HG03108 (cell line): Measurements from ENCODE around the gene GPD1L.
"Not testable (repeated sequence)": the region's sequence is repeated elsewhere in the genome, so short reads cannot be mapped to it uniquely, and the experiment has no call there.

Experiments used
- ATAC-seq: cut with Tn5 transposase; IDR thresholded peaks from one replicate; pipeline ENCODE4 v1.9.1; 2021; ENCODE audit warnings: moderate library complexity; ENCODE audit not compliant: unreplicated experiment

The GPD1L gene

DNA sequence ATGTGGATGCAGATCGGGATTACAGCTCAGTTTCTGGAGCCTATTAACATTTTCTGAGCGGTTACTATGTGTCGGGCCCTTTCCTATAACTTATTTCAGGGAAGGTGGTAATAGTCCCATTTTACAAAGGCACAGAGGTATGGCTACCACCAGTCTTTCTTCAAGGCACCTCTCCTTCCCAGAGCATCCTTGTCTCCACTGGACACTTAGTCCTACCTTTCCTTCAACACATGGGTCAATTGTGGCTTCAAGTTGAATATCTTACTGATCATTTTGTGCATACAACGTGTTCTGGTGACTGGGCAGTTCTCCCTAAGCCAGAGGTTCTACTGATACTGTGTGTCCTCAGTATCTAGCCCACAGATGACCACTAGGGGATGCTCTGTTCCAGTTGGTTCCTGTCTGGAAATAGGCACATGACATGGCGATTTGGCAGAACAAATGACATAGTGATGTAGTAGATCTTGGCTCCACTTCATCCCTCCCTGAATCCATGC, 71.3 kb downstream of the GPD1L start:
- peak; percentile 72 for ATAC-seq

DNA sequence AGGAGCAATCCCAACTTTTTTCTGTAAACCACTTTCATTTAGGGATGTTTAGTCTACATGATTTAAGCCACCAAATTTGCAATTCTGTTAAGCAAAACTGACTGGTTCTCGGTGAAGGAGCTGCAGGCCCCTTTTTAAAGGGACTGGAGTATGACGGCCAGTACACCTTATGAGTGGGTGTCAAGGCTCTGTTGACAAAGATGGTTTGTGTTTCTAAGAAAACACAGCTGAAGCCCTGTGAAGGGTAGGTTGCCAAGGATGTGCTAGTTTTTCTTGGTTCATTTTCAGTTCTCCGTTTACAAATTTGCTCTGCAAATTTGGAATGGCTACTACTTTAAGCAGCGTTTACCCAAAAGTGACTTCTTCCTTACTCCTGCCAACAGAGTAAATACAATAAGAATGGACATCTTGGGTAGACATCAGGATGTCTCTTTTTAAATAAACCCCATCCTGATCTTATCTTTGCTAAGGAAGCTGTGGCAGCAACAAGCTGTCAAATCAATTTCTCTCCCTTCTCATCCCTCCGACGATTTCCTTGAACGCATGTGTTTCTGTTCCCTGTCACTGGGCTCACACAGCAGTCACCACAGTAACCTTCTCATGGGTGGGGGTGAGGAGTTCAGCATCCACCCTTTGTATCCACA, 73.8 kb downstream of the GPD1L start:
- no peak for ATAC-seq

DNA sequence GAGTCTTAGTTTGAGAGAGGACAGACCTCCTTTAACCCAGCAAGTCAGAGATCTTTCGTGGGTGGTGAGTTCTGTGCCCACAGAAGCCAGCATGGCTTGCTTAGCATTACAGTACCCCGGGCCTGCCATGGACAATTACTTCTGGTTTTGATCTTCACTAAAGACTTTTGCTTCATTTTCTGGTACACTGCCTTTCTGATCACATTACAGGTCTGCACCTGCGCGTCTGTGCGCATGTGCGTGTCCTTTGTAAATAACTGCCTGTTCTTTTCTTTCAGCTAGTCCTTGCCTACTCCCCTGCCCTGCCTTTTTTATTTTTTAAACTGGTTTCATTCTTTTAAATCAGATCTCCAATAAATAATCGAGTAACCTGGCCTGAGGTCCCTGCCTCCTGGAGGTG, 74.9 kb downstream of the GPD1L start:
- ATAC-seq, result no peak

DNA sequence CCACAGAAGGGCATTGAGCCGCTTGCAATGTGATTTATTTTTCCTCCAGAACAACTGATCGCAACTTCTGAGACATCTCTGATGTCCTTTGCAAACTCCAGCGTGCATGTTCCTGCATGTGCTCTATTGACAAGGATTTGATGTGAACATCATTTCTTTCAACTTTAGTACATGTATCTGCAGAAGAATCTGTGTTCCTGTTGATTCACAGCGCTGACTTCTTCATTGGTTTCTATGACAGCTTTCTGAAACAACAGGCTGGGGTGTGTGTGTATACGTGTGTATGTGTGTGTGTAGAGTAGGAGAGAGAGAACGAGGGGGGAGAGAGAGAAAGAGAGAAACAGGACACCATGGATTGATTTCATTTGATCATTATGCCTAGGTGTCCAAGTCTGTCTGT, 75.4 kb downstream of the GPD1L start:
- ATAC-seq, result no peak

DNA sequence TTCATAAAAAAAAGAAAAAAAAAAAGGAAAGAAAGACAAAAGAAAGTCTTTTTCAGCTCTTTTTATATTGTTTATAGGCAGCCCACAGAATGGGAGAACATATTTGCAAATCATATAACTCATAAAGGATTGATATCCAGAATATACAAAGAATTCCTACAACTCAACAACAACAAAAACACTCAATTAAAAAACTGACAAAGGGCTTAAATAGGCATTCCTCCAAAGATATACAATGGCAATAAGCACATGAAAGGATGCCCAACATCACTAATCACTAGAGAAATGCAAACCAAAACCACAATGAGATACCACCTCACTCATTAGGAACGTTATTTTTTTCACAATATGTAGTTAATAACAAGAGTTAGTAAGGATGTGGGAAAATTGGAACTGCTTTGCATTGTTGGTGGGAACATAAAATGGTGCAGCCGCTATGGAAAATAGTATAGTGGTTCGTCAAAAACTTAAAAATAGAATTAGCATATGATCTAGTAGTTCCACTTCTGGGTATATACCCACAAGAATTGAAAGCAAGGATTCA, 77.8 kb downstream of the GPD1L start:
- ATAC-seq, result no peak

DNA sequence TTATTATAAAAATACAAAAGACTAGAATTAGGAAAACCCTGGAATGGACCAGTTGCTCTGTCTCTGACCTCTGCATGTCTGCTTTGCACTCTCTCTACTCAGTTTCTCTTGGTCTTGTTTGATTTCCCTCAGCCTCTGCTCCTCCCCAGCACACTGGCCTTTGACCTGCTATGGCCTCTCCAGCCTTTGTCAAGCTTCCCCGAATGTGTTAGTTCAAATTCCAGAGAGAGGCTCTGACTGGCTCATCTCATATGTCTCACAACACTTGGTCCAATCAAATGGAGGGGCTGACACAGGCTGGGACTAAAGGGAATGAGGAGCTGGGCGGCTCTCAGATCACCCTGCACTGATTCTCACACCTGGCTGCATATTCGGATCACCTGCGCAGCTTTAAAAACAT, 79.7 kb downstream of the GPD1L start:
- no peak for ATAC-seq

DNA sequence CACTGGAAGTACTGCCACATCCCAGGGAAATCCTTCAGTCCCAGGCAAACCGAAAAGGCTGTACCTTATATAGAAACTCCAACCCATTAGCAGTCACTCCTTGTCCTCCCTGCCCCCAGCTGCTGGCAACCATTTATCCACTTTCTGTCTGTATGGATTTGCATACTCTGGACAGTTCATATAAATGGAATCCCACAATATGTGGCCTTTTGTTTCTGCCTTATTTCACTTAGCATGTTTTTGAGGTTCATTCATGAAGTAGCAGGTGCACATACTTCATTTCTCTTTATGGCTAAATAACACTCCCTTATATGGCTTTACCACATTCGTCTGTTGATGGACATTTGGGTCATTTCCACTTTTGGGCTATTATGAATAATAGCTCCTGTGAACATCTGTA, 80.5 kb downstream of the GPD1L start:
- ATAC-seq, result no peak

DNA sequence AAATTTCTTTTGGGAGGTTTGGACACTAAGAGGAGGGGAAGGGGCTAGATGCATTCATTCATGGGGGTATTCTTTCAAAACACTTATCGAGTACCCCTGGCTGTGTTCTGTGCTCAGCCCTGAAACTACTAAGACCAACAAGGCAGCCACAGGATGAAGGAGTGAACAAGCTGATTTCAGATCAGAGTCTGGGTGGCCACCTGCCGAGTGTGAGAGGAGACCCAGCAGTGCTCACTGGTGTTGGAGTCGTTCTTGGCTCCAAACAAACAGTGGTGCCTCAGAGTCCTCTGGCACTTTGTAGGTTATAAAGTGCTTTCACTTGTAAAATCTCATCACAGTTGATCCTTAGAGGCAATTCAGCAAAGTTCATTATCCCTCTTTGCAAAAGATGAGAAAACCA, 83.3 kb downstream of the GPD1L start:
- no peak for ATAC-seq

DNA sequence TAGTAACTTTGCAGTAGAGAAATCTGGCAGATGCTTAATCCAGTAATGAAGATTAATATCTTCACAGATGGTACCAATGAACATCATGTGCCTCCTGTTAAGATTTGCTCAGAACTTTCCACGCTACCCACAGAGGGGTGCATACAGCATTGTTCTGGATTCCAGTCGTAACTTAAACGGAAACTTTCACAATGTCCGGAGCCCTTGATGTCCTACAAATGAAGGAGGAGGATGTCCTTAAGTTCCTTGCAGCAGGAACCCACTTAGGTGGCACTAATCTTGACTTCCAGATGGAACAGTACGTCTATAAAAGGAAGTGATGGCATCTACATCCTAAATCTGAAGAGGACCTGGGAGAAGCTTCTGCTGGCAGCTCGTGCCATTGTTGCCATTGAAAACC, 84.1 kb downstream of the GPD1L start:
- ATAC-seq, result not testable (repeated sequence)

DNA sequence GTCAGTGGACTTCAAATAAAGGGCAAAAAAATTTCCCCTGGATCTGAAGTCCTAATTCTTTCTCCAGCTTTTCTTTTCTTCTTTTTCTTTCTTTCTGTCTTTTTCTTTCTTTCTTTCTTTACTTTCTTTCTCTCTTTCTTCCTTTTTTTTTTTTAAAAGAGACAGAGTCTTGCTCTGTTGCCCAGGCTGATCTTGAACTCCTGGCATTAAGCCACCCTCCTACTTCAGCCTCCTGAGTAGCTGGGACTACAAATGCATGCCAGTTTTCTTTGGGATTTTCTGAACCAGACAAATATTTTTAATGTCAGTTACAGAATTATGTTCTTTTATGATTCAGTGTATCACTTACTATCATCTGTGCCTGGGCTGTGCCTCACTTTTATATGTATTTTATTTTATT, 86.7 kb downstream of the GPD1L start:
- no peak for ATAC-seq

DNA sequence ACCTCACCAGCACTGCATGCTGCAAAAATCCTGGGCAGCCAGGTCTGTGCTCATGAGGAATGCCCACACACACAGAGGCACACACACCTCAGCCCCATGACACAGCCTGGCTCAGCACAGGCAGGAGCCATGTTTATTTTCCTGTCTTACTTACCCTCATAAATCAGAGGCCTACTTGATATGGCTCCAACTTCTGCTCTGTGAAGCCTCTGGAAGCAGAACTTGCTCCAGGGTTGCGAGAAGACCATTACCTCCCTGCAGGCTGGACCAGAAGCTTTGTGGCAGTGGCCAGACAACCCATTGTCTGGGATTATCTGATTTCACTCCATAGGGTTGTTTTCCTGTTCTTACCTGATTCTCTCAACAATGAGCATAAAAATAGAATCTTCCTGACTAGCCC, 88.2 kb downstream of the GPD1L start:
- no peak for ATAC-seq

DNA sequence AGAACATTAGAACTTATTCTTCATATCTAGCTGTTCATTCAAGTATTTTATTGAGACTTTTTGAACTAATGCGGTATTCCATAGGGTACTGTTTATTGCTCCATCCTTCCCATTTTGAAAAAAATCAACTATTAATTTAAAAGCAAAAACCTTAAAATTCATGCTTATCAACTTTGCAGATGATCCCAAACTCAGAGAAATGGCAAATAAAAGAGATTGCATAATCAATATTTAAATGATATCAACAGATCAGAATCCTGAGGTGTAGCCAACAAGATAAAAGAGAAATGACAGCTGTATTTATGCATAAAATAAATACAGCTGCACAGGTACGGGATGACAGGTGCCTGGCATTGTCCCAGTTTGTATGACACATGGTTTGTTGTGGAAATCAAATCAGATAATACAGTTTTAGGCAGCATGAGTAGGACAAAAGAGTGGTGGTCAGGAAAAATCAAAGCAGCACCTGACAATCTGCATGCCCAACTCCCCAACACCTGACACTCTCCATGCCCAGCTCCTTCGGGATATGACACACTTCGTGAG, 89.6 kb downstream of the GPD1L start:
- no peak for ATAC-seq

DNA sequence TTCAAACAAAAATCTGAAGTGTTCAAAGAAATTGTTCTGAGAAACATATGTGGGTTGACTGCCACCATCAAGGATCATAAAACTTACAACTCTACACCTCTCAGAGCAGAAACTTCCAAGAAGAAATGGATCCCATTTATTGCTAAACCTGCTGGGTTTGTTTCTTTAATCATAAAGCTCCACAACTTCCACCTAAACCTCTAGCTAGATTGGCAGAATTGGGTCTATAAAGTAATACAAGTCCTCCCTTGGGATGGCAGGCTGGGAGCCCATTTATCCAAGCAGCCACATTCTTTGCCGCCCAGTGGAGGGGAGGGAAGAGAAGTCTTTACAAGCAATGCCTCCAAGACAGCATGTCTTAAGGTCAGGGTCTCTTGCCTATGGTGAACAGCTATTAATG, 91.6 kb downstream of the GPD1L start:
- no peak for ATAC-seq

DNA sequence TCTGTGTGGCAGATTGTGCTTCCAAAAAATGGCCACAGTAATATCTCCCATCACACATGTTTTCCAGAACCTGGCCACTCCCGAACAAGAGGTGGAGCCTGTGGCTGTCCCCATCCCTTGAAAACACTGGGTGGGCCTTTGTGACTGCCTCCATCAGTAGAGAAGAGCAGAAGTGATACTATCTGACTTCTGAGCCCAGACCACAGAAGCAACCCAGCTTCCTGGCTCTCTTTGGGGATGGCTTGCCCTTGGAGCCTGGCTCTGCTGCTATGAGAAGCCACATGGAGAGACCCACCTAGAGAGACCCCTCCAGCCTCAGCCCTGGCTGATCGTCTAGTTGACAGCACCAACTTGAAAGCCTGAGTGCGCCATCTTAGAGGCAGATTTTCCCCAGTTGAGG, 92.3 kb downstream of the GPD1L start:
- no peak for ATAC-seq

DNA sequence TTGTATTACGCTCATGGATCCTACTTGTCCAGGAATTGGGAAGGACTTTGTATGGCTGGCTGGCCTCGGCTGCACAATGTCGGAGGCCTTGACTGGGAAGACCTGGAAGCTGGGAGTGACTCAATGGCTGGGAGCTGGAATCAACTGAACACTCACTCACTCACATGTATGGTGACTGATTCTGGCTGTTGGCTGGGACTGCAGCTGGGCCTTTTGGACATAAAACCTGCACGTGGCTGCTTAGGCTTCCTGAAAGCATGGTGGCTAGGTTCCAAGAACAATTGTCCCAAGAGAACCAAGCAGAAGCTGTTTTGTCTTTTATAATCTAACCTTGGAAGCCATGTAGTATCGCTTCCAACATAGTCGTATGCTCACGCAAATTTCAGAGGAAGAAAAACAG, 94.1 kb downstream of the GPD1L start:
- no peak for ATAC-seq

DNA sequence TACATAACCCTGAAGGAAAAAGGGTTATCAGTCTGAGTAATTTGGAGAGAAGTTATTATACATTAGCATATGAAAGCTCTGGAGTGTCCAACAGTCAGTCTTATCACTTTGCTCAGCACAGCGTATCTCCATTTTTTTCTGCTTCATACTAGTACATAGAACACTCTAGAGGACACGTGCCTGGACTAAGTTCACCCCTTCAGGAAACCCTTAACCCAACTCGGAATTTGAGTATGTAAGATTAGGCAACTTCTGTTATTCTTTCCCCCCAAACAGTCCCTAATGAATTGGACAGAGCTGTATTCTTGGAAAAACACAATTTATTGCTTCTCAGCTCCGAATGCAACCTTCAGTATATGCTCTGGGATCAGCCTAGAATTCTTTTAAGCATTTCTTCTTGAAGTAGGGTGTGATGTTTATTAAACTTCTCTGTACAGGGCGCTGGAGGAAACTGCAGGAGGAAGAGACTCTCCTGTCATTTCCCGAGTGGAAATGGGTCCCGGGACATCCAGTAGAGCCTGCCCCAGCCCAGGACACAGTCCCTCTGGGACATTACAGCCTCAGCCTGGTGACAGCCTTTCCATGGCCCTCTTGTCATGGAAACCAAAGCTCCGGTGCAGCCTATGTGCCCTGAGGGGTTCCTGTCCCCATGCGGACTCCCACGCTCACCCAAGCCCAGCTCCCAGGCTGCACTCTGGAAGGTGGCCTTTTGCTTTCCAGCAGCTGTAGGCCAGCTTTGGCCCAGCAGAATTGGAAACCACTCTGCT, 94.8 kb downstream of the GPD1L start:
- ATAC-seq, result no peak

DNA sequence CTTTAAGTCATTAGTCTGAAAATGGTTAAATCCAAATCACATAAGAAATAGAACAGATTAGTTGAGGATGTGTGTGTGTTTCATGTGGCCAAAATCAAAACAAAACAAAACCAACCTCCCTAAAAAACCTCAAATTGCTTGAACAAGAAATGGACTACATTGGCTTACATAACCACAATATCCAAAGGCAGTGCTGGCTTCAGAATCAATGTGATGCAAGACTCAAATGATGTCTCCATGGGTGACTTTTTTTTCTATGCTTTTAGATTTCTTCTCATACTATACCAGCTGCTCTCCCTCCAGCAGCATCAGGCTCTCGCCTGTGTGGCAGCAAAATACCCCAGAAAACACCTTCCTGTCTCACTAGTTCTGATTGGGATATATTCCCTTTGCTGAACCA, 96.1 kb downstream of the GPD1L start:
- ATAC-seq, result no peak

DNA sequence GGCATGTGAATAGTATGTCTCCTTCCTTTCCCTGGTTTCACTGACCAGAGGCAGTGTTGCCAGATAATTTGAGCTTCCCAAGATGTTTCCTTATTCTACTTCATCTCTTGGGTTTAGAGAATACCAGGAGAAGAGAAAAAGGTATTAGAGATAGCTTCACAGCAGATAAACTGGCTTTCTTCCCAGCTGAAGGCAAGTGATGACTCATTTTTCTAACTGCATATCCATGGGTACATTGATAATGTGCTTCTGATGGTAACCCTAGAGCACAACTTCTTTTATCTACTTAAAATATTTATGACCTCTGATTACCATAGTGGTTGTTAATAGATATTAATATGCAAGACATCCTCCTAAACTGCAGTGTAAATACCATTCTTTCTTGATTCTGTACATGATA, 97.4 kb downstream of the GPD1L start:
- no peak for ATAC-seq

DNA sequence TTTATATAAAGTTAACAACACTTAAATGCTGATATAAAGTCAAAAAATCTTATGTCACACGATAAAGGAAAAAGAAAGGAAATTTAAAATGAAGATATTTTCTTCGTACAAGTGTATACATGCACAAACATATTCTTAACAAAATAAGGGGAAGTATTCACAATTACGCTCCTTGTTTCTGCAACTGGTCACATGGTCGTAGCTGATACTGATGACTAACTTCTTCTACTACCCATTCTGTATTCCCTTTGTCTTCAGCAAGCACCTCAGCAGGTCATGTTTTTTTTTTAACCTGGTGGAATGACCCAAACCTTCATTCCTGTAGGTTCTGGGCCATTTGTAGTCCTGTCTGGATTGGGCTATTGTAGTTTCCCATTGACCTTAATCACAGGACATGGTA, 102.0 kb downstream of the GPD1L start:
- ATAC-seq, result no peak

DNA sequence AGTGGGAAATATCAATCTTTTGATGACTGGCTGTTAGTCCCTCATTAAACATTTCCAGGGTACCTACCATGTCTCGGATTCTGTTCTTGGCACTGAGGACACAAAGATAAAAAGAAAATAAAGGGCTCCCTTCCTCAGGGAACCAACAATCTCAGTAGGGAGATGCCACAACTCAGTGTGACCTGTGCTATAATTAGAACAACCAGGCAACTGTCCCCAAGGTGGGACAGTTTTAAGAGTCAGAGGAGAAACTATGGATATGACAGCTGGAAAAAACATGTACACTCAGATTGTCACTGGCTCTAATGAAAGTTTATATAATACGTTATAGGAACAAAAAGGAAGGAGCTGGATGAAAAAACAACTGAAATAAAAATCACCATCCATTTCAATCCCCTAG, 108.8 kb downstream of the GPD1L start:
- ATAC-seq, result no peak

DNA sequence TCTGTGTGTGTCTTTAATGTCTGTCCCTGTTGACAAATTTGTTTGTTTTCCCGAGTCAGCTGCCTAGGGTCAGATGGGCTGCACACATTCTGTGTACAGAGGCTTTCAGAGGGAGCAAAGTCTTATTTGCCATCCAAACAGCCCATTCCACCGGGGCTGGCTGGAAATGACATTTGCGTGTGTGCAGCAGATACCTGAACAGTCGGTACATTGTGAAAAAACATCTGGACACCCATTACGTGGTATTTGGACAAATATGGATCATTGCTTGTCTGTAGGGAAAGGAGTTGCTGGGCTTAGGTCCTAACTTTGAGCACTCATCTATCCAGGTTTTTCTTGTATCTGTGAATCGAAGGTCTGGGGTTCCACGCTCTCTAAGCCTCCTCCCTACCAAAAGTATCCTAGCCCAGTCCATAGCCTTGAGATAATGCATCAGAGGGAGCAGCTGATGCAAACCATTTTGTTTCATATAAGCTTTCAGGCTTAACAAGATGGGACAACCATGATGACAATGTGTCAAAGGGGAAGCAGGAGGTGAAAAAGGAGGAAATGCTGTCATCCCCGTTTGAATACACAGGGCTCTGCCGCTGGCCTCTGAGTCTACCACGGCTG, 109.9 kb downstream of the GPD1L start:
- no peak for ATAC-seq

DNA sequence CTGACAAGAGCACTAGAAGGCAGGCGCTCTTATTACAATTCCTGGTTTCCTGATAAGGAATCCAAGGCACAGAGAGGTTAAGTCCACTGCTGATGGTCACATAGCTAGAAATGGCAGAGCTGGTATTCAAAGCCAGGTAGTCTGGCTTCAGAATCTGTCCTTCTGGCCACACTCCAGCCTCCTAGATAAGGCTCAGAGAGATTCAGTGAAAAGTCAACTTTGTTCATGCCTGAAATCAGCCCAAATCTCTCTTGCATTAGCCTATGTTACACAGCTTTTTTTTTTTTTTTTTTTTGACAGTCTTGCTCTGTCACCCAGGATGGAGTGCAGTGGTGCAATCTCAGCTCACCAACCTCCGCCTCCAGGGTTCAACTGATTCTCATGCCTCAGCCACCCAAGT, 110.9 kb downstream of the GPD1L start:
- no peak for ATAC-seq
